GM12873 (cell line): ENCODE measurements around the gene ZFPL1.

Source experiments
- CTCF ChIP-seq: IDR thresholded peaks from 2 replicates; pipeline ENCODE4 v1.5.1; 2012; ENCODE audit warnings: low read depth, mild to moderate bottlenecking, moderate library complexity, low read length, control low read depth; ENCODE audit not compliant: insufficient read depth; ENCODE audit errors: missing control alignments

ZFPL1 gene

GRCh38 chr11:65121865-65122696, 38.1 kb downstream of the ZFPL1 start, which contains the start of the genes FAU and MRPL49:
Gene FAU, minus strand, starts transcription at chr11:65122134. Its CDS starts 321 bp downstream, at chr11:65121813.
Gene MRPL49, plus strand, starts transcription at chr11:65122321. Its CDS starts 26 bp downstream, at chr11:65122347.
- no peak for TF ChIP-seq CTCF

GRCh38 chr11:65124480-65125196, 40.6 kb downstream of the ZFPL1 start:
- TF ChIP-seq CTCF, result no peak

- no peak for TF ChIP-seq CTCF
These were observed 41.4 kb downstream of the ZFPL1 start for GRCh38 chr11:65125197-65126056.

- no peak for TF ChIP-seq CTCF
These were observed 42.7 kb downstream of the ZFPL1 start for GRCh38 chr11:65126624-65127274.

GRCh38 chr11:65127473-65128181, 43.6 kb downstream of the ZFPL1 start:
- no peak for TF ChIP-seq CTCF
